HG02571 (cell line): ENCODE measurements around the gene NBPF1.
"Not testable (repeated sequence)": the region's sequence is repeated elsewhere in the genome, so short reads cannot be mapped to it uniquely, and the experiment has no call there.

Experiments
- ATAC-seq: cut with Tn5 transposase; IDR thresholded peaks from one replicate; pipeline ENCODE4 v1.9.1; 2021; ENCODE audit warnings: mild to moderate bottlenecking, moderate library complexity; ENCODE audit not compliant: unreplicated experiment

Gene NBPF1

GRCh38 chr1:16613185-16614147 lies at the start of gene NBPF1:
Gene NBPF1 (minus strand): TSS chr1:16613564.
- peak; percentile 78 for ATAC-seq

DNA sequence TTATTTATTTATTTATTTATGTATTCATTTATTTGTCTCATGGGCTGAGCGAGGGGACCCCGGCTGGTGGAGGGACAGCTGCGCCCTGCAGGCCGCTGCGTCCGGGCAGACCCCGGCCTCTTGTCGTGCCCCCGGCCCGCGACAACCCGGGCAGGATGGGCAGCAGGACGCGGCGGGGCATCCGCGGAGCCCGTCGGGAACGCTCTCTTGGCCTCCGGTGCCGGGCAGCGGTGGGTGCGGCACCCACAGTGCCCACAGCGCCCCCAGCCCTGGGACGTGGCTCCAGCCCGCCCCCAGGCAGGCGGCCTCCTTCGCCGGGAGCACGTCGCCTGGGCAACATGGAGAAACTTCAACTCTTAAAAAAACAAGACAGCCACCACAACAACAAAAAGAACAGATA lies 44.9 kb upstream of the NBPF1 start:
- ATAC-seq, result not testable (repeated sequence)

- not testable (repeated sequence) for ATAC-seq
Observed at GRCh38 chr1:16656981-16657683, 43.8 kb upstream of the NBPF1 start.

DNA sequence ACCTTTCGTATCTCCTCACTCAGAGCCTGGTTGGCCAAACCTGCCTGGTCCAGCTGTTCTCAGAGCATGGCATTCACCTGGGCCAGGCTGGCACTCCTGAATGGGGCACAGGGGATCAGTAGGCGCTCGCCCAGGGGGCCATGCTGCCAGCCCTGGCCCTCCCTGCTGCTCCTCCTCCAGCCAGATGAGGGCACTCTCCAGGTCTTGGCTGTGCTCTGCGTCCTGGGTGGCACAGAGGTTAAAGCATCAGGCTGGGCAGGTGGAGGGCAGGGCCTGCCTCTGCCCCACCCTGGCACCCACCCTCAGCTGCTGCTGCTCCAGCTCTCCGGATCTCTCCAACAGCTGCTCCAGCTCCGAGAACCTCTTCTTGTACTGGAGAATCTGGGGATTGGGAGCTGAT lies 43.2 kb upstream of the NBPF1 start:
- not testable (repeated sequence) for ATAC-seq

DNA sequence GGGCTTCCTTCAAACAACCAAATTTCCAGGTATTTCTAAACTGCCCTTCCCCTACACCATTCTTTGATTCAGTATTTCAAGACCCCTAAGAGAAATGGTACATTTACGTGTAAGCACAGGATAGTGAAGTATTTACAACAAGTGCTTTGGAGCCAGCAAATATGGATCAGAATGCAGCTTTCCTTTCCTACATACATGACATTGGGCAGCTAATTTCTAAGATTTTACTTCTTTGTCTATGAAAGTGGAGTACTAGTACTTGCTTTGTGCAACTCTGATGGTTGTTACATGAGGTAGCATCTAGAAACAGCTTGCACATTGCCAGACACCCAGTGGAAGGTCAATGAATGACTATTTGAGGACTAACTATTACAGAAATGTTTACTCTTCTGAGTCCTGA lies 38.2 kb upstream of the NBPF1 start:
- not testable (repeated sequence) for ATAC-seq

- ATAC-seq, result not testable (repeated sequence)
Observed at GRCh38 chr1:16649960-16650359, 36.6 kb upstream of the NBPF1 start.

DNA sequence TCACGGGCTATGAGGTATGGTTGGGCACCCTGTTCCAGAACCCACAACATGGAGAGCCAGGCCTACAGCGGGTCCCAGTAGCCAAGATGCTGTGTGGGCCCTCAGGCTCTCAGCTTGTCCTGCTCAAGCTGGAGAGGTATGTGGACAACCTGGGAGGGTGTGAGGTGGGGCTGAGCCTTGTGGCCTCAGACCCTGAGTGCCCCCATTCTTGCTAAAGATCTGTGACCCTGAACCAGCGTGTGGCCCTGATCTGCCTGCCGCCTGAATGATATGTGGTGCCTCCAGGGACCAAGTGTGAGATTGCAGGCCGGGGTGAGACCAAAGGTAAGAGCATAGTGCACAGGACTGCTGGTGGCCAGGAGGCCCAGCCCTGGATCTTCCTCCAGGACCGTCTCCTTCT lies 36.0 kb upstream of the NBPF1 start:
- ATAC-seq, result not testable (repeated sequence)

GRCh38 chr1:16648756-16649155 lies 35.4 kb upstream of the NBPF1 start:
- not testable (repeated sequence) for ATAC-seq

- ATAC-seq, result not testable (repeated sequence)
Observed at GRCh38 chr1:16648250-16648649, 34.9 kb upstream of the NBPF1 start.

DNA sequence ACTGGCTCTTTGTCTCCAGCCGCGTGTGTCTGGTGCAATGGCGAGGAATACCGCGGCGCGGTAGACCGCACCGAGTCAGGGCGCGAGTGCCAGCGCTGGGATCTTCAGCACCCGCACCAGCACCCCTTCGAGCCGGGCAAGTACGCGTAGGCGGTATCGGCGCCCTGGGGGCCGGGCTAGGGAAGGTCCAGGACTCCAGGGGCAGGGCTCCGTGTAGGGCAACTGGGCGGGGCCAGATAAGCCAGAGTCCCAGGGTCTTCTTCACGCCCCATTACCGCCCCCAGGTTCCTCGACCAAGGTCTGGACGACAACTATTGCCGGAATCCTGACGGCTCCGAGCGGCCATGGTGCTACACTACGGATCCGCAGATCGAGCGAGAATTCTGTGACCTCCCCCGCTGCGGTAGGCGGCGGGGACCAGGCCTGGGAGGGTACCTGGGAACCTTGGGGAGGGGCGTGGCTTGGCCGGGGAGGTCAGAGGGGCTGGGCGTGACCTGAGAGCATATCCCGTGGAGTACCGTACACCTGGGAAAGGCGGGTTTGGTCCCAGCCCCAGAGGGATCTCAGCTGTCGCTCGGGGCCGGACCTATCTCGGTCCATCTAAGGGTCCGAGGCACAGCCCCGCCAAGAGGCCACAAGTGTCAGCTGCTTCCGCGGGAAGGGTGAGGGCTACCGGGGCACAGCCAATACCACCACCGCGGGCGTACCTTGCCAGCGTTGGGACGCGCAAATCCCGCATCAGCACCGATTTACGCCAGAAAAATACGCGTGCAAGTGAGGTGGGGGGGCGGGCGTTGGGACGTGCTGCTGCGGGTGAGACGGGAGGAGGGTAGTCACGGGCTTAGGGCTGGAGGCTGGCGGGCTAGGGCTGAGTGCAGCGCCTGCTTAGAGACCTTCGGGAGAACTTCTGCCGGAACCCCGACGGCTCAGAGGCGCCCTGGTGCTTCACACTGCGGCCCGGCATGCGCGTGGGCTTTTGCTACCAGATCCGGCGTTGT lies 34.1 kb upstream of the NBPF1 start:
- ATAC-seq, result not testable (repeated sequence)

GRCh38 chr1:16646716-16647115 lies 33.4 kb upstream of the NBPF1 start:
- not testable (repeated sequence) for ATAC-seq

DNA sequence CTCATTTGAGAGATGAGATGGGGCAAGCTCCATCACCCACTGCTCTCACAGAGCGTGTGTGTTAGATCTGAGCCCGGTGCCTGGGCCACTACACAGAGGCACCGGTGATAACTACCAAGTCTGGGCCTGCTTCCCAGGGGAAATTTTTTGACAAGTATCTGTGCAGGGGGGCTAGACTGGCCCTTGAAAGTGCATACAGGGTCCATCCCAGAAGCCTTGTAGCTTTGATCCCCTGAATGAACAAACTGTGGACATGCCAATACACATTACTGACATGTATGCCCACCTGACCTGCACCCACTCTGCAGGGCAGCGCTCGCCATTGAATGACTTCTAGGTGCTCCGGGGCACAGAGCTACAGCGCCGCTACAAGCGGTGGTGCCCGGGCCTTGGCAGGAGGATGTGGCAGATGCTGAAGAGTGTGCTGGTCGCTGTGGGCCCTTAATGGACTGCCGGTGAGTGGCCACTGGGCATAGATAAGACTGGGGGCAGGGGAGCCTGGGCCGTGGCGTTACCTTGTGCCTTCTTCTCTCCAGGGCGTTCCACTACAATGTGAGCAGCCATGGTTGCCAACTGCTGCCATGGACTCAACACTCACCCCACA lies 32.8 kb upstream of the NBPF1 start:
- ATAC-seq, result not testable (repeated sequence)

DNA sequence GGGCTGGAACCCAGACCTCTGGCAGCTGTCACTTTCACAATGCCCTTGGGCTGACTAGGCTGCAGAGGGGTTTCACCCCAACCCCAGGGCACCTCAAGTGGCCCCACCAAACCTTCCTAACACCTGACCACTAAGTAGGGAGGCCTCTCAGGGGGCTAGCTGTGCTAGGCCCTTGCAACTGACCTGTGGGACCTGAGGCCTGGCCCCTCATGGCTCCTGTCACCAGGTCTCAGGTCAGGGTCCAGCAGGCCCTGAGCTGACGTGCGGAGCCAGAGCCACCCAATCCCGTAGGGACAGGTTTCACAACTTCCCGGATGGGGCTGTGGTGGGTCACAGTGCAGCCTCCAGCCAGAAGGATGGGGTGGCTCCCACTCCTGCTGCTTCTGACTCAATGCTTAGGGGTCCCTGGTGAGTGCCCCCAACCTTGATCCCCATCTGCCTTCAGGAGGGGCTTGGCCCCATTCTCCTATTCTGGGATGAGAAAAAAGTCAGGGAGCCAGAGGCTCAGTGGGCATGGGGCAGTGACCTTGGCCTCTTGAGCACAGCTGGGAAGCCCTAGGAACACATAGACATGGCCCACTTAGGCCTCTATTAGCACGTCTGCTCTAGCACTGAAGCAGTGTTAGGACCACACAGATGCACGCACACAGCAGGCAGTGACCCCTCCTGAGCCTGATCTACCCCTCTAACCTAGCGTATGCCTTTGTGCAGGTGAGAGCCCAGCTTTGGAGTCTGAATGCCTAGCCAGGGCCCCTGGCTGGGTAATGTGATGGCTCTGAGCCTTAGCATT lies 32.1 kb upstream of the NBPF1 start:
- ATAC-seq, result not testable (repeated sequence)

GRCh38 chr1:16644482-16645270 lies 31.3 kb upstream of the NBPF1 start:
- ATAC-seq, result peak; percentile 68

DNA sequence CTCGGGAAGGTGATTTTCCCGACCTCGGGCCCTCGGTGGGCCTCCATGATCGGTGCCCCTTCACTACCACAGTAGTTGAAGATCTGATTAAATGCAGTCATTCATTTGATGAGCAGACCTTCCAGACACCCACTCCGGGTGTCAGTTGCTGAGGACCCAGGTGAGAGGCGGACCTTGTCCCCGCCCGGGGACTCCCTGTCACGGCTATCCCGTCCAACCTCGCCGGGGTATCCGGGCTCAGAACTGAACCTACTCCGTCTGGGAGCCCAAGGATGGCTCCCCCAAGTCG lies 30.8 kb upstream of the NBPF1 start:
- ATAC-seq, result peak; percentile 31

- ATAC-seq, result peak; percentile 8
Observed at GRCh38 chr1:16643476-16644192, 30.3 kb upstream of the NBPF1 start.

GRCh38 chr1:16643001-16643411 lies 29.6 kb upstream of the NBPF1 start:
- ATAC-seq, result not testable (repeated sequence)
